MCF 10A (cell line): ENCODE results near the gene CORIN. TPM values are rescaled to one million over a fixed set of nuclear protein-coding genes. Genes with fewer than 3 reads are reported as not detected.

Experiments used
- BruUV-seq: library from RNA; stranded (reverse); fragments of 400-500 nt; replicated peaks from 2 replicates; lab custom pipeline; 2021; lab: Mats Ljungman, UMichigan
- CTCF ChIA-PET: fragments of 300-600 bp; sonication (Branson Sonifier 250); formaldehyde crosslinking; extraction: SDS; loops from one replicate; lab custom pipeline; 2021; ENCODE audit warnings: antibody characterized with exemption, inconsistent platforms; lab: Yijun Ruan, JAX
- POLR2A ChIA-PET: fragments of 300-600, 350-650 bp; sonication (Branson Sonifier 250); formaldehyde crosslinking; extraction: SDS; loops from one replicate; lab custom pipeline; 2020; ENCODE audit warnings: antibody characterized with exemption, inconsistent platforms; lab: Yijun Ruan, JAX
- DNase-seq: peaks from one replicate; pipeline ENCODE4 v3.0.0-alpha.2; 2018; ENCODE audit not compliant: unreplicated experiment
- H3K27ac Mint-ChIP-seq: one replicate; pipeline ENCODE4 v1.8.0; 2022; ENCODE audit warnings: mild to moderate bottlenecking, low read depth, mixed read lengths; ENCODE audit not compliant: unreplicated experiment
- H3K27me3 Mint-ChIP-seq: one replicate; pipeline ENCODE4 v1.8.0; 2022; ENCODE audit warnings: mixed read lengths; ENCODE audit not compliant: insufficient read depth, unreplicated experiment
- H3K36me3 Mint-ChIP-seq: one replicate; pipeline ENCODE4 v1.8.0; 2022; ENCODE audit warnings: mild to moderate bottlenecking, moderate library complexity, mixed read lengths; ENCODE audit not compliant: insufficient read depth, unreplicated experiment
- H3K4me1 Mint-ChIP-seq: one replicate; pipeline ENCODE4 v1.8.0; 2022; ENCODE audit warnings: mixed read lengths; ENCODE audit not compliant: insufficient read depth, unreplicated experiment
- H3K4me3 Mint-ChIP-seq: one replicate; pipeline ENCODE4 v1.8.0; 2022; ENCODE audit warnings: mild to moderate bottlenecking, moderate library complexity, mixed read lengths; ENCODE audit not compliant: unreplicated experiment
- H3K9me3 Mint-ChIP-seq: one replicate; pipeline ENCODE4 v1.8.0; 2022; ENCODE audit warnings: mixed read lengths; ENCODE audit not compliant: unreplicated experiment
- intact Hi-C: fragments of 100-400 bp; cut with micrococcal nuclease; formaldehyde crosslinking; loops from 2 replicates; pipeline ENCODE4 v1.14.1; 2022
- total RNA-seq: library from RNA; stranded (reverse); gene quantifications from 2 replicates; pipeline ENCODE4 v1.2.3, GENCODE V29; 2022
- TF ChIP-seq, protein P1 (sequence below): fragments of 200-600 bp; IDR thresholded peaks from one replicate; pipeline ENCODE4 v1.8.0; 2022; ENCODE audit warnings: antibody characterized with exemption, mild to moderate bottlenecking; ENCODE audit not compliant: unreplicated experiment

The CORIN gene
- total RNA-seq, 1 experiment from 2014 or later: 1.0 TPM

DNA sequence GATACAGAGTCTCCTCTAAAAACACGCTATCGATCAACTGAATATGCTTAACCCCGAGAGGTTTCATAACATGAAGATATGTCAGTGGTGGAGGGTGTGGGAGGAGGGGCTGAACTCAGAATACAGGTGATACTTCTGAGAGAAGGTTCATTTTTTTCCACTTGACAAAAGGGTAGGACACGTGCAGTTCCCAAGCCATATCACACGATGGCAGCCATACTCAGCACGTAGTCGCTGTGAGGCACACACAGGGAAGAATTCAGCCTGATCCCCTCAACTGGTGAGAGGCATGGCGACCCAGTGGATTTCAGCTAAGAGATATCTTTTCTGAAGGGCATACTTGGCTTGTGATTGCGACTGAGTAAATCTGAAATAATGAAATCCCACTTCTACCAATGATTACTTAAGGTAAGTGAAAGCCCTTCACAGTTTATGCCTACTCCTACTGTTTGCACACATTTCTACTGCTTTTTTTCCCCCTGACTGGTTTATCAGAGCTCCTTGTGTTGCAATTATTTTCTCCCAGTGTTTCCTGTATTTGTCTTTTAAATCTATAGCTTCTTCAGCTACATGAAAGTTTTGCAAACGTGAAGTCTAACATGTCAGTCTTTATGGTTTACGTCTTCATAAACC is 133.1 kb downstream of the CORIN start:
- Mint-ChIP-seq H3K9me3 (no peaks in the 10 kb centered on the region), H3K36me3 (no peaks in the 10 kb centered on the region), H3K4me1 (peaks cover 5% of the 10 kb centered on the region), H3K27ac (no peak overlapping the region), H3K27me3 (no peaks in the 10 kb centered on the region), H3K4me3 (no peak overlapping the region)
- TF ChIP-seq, protein P1, sequence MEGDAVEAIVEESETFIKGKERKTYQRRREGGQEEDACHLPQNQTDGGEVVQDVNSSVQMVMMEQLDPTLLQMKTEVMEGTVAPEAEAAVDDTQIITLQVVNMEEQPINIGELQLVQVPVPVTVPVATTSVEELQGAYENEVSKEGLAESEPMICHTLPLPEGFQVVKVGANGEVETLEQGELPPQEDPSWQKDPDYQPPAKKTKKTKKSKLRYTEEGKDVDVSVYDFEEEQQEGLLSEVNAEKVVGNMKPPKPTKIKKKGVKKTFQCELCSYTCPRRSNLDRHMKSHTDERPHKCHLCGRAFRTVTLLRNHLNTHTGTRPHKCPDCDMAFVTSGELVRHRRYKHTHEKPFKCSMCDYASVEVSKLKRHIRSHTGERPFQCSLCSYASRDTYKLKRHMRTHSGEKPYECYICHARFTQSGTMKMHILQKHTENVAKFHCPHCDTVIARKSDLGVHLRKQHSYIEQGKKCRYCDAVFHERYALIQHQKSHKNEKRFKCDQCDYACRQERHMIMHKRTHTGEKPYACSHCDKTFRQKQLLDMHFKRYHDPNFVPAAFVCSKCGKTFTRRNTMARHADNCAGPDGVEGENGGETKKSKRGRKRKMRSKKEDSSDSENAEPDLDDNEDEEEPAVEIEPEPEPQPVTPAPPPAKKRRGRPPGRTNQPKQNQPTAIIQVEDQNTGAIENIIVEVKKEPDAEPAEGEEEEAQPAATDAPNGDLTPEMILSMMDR: peak; percentile 46
- peak; percentile 28 for DNase-seq
- POLR2A ChIA-PET: interaction anchor here (1.0 to 2.4 kb wide), 3 partner anchors 11 to 138 kb away, joined by 3 to 6 read pairs (median 5); no protein-coding TSS in a partner anchor
- no TSS peak for BruUV-seq
- CTCF ChIA-PET: interaction anchor here (0.6 to 12.5 kb wide), 36 partner anchors 10 to 728 kb away, joined by 3 to 181 read pairs (median 4); partner anchors contain the start of gene CORIN
- intact Hi-C loops: loop anchor here (1.0 kb wide), 2 partner anchors 131 to 228 kb away; no protein-coding TSS in a partner anchor

DNA sequence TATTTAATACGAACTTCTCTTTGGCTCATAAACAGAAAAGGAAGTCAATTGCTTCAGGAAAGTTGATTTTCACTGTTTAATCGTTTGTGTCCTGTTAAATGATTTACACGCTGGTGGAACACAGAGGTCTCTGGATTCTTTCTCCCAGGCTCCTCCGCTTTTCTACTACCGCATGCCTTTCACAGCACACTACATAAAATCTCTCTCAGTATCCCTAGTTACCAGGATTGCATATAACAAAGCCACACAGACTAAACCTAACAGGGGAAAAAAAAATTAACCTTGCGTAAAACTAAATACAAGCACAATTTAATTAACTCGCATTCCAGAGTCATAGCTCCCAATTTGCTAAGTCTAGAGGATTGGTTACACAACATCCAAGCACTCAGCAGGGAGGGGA is 133.9 kb downstream of the CORIN start:
- ChIA-PET POLR2A (interaction anchor here (1.0 to 2.4 kb wide), 3 partner anchors 12 to 138 kb away, joined by 3 to 6 read pairs (median 5); no protein-coding TSS in a partner anchor), CTCF (interaction anchor here (0.7 to 12.5 kb wide), 11 partner anchors 11 to 230 kb away, joined by 3 to 181 read pairs (median 4); partner anchors contain the start of gene CORIN)
- no peaks in the 10 kb centered on the region for H3K27me3 Mint-ChIP-seq
- no TSS peak for BruUV-seq
- DNase-seq: no peak
- no peaks in the 10 kb centered on the region for H3K36me3 Mint-ChIP-seq
- peaks cover 5% of the 10 kb centered on the region for H3K4me1 Mint-ChIP-seq
- H3K9me3 Mint-ChIP-seq: no peaks in the 10 kb centered on the region
- H3K27ac Mint-ChIP-seq: no peak overlapping the region
- intact Hi-C loops: loop anchor here (1.0 kb wide), 1 partner anchor 229 kb away; no protein-coding TSS in a partner anchor
- H3K4me3 Mint-ChIP-seq: no peak overlapping the region
- TF ChIP-seq, protein P1: no peak

DNA sequence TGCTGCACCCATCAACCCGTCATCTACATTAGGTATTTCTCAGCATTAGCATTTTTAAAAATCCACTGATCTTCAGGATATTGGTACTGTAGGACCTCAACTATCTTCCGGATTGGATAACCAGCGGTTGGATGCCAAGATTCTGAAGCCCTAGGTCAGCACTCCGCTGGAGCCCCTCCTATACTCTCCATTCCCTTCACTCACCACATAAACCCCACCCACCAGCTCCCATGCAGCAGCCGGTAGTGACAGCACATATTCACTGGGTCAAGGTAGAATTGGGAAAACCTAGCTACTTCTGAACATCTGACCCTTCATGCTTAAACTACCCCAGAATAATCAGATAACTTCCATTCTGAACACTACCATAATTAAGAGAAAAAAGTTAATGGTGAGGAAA is 134.9 kb downstream of the CORIN start:
- Mint-ChIP-seq H3K36me3 (no peaks in the 10 kb centered on the region), H3K27ac (no peak overlapping the region), H3K9me3 (no peaks in the 10 kb centered on the region), H3K4me1 (peaks cover 5% of the 10 kb centered on the region), H3K27me3 (no peaks in the 10 kb centered on the region), H3K4me3 (no peak overlapping the region)
- TF ChIP-seq, protein P1: no peak
- BruUV-seq: no TSS peak
- ChIA-PET POLR2A (interaction anchor here (2.4 kb wide), 1 partner anchor 134 kb away, joined by 6 read pairs; no protein-coding TSS in a partner anchor), CTCF (interaction anchor here (0.6 to 12.5 kb wide), 8 partner anchors 12 to 231 kb away, joined by 3 to 181 read pairs (median 4); partner anchors contain the start of gene CORIN)
- DNase-seq: no peak
- intact Hi-C loops: no loop called here

DNA sequence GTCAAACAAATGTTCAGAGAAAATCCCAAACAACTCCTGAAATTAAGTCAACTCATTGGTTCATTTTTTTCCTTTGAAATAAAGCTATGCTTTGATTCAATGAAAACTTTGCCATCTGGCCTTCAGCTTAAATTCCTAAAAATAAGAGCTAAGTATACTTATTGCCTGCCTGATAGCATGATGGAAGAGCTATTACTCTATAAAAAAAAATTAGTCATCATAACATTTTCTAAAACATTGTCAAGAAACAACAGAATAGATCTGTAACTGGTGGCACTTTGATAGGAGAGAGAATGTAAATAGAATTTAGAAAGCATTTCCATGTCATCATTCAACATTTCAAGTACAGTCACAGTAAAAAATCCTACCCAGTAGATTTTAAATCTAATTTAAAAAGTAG is 136.6 kb downstream of the CORIN start:
- peaks cover 5% of the 10 kb centered on the region for H3K4me1 Mint-ChIP-seq
- H3K36me3 Mint-ChIP-seq: no peaks in the 10 kb centered on the region
- intact Hi-C loops: no loop called here
- no peak for DNase-seq
- H3K27me3 Mint-ChIP-seq: no peaks in the 10 kb centered on the region
- no TSS peak for BruUV-seq
- no peaks in the 10 kb centered on the region for H3K9me3 Mint-ChIP-seq
- no peak overlapping the region for H3K27ac Mint-ChIP-seq
- ChIA-PET CTCF (interaction anchor here (0.6 to 12.5 kb wide), 6 partner anchors 32 to 178 kb away, joined by 3 to 181 read pairs (median 4); partner anchors contain the start of gene CORIN), POLR2A (interaction anchor here (0.7 kb wide), 2 partner anchors 129 to 136 kb away, joined by 3 read pairs; partner anchors contain the start of gene CORIN)
- H3K4me3 Mint-ChIP-seq: no peak overlapping the region
- TF ChIP-seq, protein P1: no peak
